Right lobe of liver (tissue), 4 donors: ENCODE measurements around the gene ALDH1L2.

ENCODE experiments used
- POLR2A ChIP-seq: fragments of 450-650 bp; IDR thresholded peaks from one replicate; pipeline ENCODE4 v1.6.1; 2017; ENCODE audit warnings: antibody characterized with exemption, mild to moderate bottlenecking
- TF ChIP-seq, protein P1 (sequence below), 4 donors: fragments of 200-600 bp in 3 of 4; fragments of 450-650 bp in 1 of 4; IDR thresholded peaks; one replicate each; pipeline versions ENCODE4 v1.5.1 to v1.8.0; 2016 to 2022; ENCODE audit warnings: antibody characterized with exemption in 4 of 4, mild to moderate bottlenecking in 2 of 4
- donor health status: DM: no; HTN: no; CAD: no.
- donor health status: DM: no; HTN: no; CAD: no.
- donor health status: DM: no; HTN: yes; CAD: no.

DNA sequence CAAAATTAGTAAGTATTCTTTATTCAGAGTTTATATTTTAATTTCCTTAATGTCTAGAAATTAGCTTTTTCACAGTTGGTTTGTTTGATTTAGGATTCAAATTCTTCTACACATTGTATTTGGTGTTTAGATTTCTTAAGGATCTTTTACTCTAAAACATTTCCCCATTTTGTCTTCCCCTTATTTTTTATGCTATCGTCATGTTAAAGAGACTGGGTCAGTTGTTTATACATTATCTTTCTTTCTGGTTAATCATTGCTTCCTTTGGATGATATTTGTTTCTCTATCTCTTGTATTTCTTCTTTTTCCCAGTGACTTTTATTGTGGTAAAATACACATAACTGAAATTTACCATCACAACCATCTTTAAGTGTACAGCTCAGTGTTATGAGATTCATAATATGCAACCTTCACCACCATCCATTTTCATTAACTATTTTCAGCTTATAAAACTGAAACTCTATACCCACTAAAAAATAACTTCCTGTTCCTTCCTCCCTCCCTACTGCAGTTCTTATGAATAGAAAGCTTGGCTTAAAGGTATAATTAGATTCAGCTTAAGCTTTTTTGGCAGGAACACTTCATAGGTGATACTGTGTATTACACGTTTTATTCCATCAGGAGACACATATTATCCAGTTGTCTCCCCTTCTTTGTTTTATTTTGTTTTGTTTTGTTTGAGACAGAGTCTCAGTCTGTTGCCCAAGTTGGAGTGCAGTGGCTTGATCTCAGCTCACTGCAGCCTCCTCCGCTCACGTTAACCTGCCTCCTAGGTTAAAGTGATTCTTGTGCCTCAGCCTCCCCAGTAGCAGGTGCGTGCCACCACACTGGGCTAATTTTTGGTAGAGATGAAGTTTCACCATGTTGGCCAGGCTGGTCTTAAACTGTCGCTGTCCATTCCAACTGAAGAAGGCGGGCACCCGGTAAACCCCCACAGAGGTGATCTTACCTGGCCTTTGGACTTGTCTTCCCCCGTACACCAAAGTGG is 53.1 kb downstream of the ALDH1L2 start:
- TF ChIP-seq, protein P1, sequence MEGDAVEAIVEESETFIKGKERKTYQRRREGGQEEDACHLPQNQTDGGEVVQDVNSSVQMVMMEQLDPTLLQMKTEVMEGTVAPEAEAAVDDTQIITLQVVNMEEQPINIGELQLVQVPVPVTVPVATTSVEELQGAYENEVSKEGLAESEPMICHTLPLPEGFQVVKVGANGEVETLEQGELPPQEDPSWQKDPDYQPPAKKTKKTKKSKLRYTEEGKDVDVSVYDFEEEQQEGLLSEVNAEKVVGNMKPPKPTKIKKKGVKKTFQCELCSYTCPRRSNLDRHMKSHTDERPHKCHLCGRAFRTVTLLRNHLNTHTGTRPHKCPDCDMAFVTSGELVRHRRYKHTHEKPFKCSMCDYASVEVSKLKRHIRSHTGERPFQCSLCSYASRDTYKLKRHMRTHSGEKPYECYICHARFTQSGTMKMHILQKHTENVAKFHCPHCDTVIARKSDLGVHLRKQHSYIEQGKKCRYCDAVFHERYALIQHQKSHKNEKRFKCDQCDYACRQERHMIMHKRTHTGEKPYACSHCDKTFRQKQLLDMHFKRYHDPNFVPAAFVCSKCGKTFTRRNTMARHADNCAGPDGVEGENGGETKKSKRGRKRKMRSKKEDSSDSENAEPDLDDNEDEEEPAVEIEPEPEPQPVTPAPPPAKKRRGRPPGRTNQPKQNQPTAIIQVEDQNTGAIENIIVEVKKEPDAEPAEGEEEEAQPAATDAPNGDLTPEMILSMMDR (IDR thresholded peaks at IDR 0.05), result no peak
- TF ChIP-seq POLR2A, result no peak
